Uterus (tissue), 2 donors: ENCODE data around the gene TMCO4.

ENCODE experiments used
- CTCF ChIP-seq, 4 experiments: fragments of 200-600 bp in 2 of 4; fragments of 450-650 bp in 2 of 4; sonication (generic) in 2 of 4; IDR thresholded peaks; one replicate each; pipeline ENCODE4 v1.5.1; 2016 to 2019; ENCODE audit warnings: antibody characterized with exemption in 4 of 4, mild to moderate bottlenecking in 2 of 4, moderate library complexity in 1 of 4
- POLR2A ChIP-seq, 2 donors: fragments of 450-650 bp; IDR thresholded peaks; one replicate each; pipeline ENCODE4 v1.6.1; 2016; ENCODE audit warnings: antibody characterized with exemption in 2 of 2, mild to moderate bottlenecking in 1 of 2, moderate library complexity in 1 of 2

DNA sequence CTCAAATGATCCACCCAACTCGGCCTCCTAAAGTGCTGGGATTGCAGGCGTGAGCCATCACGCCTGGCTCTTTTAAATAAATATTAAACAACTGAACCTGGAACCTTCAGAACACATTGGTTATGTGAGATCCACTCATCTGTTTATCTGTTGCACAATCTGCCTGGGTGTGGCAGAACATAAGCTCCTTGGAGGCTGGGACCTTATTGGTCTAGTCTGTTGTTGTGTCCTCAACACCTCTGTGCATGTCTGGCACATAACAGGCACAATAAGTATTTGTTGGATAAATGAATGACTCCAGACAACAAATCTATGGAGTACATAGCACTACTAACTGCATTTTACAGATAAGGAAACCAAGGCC, 159.7 kb downstream of the TMCO4 start:
- TF ChIP-seq CTCF (IDR thresholded peaks at IDR 0.05) (no peak), POLR2A (IDR thresholded peaks at IDR 0.05) (no peak)
